Choroid plexus epithelial cell (primary cell): ENCODE measurements around the gene ABL2.
A peak's percentile ranks its signal among the peaks of the same experiment; 100 is the strongest.

Source experiments
- DNase-seq: peaks from one replicate; pipeline ENCODE4 v3.0.0-alpha.2; 2010; ENCODE audit warnings: low read depth
- H3K4me3 ChIP-seq: 2 replicates; pipeline ENCODE4 v1.5.1; 2011; ENCODE audit warnings: low read depth, mild to moderate bottlenecking, control low read depth, low read length, moderate library complexity
- TF ChIP-seq, protein P1 (sequence below): conservative IDR thresholded peaks from 2 replicates; pipeline ENCODE4 v1.5.1; 2011; ENCODE audit warnings: low read depth, mild to moderate bottlenecking, control low read depth, inconsistent platforms, low read length, moderate library complexity

The ABL2 gene

GRCh38 chr1:179120736-179121135 is 108.7 kb downstream of the ABL2 start:
- no peak overlapping the region for H3K4me3 ChIP-seq
- TF ChIP-seq, protein P1, sequence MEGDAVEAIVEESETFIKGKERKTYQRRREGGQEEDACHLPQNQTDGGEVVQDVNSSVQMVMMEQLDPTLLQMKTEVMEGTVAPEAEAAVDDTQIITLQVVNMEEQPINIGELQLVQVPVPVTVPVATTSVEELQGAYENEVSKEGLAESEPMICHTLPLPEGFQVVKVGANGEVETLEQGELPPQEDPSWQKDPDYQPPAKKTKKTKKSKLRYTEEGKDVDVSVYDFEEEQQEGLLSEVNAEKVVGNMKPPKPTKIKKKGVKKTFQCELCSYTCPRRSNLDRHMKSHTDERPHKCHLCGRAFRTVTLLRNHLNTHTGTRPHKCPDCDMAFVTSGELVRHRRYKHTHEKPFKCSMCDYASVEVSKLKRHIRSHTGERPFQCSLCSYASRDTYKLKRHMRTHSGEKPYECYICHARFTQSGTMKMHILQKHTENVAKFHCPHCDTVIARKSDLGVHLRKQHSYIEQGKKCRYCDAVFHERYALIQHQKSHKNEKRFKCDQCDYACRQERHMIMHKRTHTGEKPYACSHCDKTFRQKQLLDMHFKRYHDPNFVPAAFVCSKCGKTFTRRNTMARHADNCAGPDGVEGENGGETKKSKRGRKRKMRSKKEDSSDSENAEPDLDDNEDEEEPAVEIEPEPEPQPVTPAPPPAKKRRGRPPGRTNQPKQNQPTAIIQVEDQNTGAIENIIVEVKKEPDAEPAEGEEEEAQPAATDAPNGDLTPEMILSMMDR: no peak
- no peak for DNase-seq

- DNase-seq: no peak
- H3K4me3 ChIP-seq: no peak overlapping the region
- TF ChIP-seq, protein P1: no peak
Measured at GRCh38 chr1:179119513-179119912, 110.0 kb downstream of the ABL2 start.

DNA sequence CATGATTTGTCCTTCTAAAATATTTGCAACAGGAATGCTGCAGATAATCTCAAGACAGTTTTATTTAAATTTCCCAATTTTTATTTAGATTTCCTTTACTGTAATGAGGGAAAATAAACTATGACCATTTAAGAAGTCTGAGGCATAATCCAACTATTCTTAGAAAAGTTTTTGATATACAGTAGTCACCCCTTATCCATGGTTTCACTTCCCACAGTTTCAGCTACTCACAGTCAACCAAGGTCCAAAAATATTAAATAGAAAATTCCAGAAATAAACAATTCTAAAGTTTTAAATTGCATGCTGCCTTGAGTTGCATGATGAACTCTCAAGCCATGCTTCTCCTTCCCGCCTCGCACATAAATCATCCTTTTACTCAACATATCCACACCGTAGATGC is 114.3 kb downstream of the ABL2 start:
- TF ChIP-seq, protein P1: no peak
- no peak overlapping the region for H3K4me3 ChIP-seq
- no peak for DNase-seq

DNA sequence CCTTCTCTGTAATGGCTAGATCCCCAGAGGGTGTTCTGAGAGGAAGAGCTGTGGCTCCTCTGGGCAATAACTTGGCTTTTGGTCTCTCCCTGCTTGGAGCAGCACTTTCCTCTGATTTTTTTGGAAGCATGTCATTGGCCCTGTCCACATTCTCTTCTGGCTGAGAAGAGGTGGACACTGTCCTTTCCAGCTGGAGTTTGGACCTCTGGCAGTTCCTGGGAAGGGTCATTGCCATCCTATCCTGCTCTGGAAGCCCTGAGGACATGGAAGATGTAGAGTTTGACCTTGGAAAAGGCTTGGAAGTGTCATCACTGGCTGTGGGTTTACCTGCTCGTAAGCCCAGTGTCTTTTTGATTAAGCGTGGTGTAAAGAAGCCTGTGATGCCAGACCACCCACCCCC is 120.8 kb downstream of the ABL2 start:
- TF ChIP-seq, protein P1: no peak
- H3K4me3 ChIP-seq: no peak overlapping the region
- no peak for DNase-seq

GRCh38 chr1:179107706-179108629 is 121.5 kb downstream of the ABL2 start:
- H3K4me3 ChIP-seq: no peak overlapping the region
- TF ChIP-seq, protein P1: no peak
- no peak for DNase-seq

DNA sequence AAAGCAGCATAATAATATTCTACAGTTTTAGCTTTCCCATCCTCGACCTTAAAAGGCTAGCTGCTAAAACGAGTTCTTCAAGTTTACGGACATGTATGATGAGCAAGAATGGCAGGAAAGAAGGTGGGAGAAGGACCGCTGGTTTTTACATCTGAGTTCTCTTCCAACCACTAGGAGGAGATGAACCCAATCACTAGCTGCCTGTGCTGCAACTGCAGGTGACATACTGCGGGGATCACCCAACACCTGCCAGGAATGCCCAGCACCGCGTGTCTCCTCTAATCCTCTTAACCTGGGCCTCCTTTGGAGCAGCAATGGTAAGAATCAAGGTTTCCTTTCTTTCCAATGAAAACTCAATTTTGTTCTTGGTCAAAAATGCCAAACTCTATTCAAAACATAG is 124.1 kb downstream of the ABL2 start:
- no peak overlapping the region for H3K4me3 ChIP-seq
- TF ChIP-seq, protein P1: peak; percentile 68
- peak; percentile 46 for DNase-seq
